GM19099 (cell line): ENCODE results near the gene ARHGAP28.

Experiments
- POLR2A ChIP-seq: IDR thresholded peaks from 3 replicates; pipeline ENCODE4 v1.6.1; 2011; ENCODE audit warnings: low read depth; ENCODE audit not compliant: insufficient read length; ENCODE audit errors: extremely low read depth

ARHGAP28 gene

DNA sequence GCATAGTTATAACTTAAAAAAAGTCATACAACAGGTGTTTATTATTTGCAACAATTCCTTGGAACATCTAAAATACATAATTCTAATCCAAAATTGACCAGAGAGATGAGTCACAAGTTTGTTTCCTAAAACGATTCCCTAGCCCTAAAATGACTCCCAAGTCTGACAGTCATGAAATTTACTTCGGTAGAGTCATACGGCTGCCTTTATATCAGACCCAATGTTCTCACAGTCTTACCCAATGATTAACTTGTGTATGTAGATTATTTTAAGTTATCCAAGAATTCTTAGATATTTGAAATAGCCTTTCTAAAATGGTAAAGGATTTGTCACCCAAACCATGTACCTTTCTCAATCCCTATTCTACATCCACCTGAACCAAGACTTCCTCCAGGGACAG lies 213.2 kb downstream of the ARHGAP28 start:
- TF ChIP-seq POLR2A = no peak

- TF ChIP-seq POLR2A = no peak
Measured at GRCh38 chr18:6943143-6943542, 213.6 kb downstream of the ARHGAP28 start.

DNA sequence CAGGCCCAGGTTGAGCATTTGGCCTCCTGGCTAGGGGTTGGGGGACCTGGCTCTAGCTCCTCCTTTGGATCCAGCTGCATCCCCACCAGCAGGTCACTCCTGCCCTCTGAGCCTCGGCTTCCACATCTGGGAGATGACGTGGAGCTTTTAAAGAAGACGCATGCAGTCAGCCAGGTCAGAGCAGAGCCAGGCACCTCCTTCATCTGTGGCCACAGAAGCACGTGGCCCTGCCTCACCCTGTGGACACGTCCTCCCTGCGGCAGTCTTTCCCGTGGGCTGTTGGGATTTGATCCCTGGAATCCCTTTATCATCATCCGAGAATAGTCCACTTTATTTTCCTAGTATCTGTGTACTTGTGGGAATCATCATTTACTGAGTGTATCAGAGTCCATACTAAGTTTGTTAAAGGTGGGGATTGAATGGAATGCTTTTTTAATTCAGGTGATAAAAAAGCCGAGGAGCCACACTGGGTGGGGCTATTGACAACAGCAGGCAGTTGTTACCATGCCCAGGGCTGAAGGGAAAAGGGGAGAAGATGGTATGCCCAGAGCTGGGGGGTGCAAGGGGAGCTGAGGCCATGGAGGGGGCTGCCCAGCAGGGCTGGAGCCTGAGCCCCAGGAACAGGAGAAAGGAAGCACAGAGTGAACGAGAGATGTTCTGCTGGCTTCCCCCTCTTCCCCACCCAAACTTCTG lies 218.0 kb downstream of the ARHGAP28 start:
- no peak for TF ChIP-seq POLR2A

DNA sequence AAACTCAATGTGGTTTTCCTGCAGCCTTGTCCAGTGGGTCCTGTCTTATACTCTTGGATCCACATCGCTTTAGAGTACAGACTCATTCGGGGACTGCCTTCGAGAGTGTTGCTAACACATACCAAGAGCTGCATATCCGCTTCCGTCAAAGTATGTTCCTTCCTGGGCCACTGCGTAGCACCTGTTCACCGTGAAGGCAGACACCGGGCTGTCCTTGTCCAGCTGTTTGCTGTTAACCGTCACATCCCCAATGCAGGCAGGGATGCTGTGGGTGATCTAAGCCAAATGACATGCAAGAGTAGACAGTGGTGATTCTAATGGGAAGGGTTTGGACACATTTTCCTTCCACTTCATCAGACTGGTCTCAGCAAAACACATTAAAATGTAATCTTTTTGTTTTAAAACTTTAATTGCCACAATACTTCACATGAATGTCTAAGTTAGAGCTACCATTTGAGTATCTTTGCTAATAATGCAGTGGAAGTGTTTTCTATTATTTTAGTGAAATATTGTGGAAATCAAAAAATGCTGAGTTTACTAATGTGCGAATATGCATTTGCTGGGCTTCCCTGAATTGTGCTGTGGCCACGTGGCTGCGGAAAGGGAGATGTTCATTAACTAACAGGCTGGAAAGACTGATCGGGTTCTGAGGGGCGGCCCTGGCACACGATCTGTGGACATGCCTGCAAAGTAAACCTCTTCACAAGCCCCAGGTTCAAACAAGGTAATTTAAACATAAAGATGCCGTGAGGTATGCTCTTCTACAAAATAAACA lies 219.0 kb downstream of the ARHGAP28 start:
- TF ChIP-seq POLR2A = no peak

- no peak for TF ChIP-seq POLR2A
Measured at GRCh38 chr18:6949800-6950586, 220.5 kb downstream of the ARHGAP28 start.

GRCh38 chr18:6950641-6951040 lies 221.1 kb downstream of the ARHGAP28 start:
- TF ChIP-seq POLR2A = no peak

- no peak for TF ChIP-seq POLR2A
Measured at GRCh38 chr18:6951336-6952090, 222.0 kb downstream of the ARHGAP28 start.

DNA sequence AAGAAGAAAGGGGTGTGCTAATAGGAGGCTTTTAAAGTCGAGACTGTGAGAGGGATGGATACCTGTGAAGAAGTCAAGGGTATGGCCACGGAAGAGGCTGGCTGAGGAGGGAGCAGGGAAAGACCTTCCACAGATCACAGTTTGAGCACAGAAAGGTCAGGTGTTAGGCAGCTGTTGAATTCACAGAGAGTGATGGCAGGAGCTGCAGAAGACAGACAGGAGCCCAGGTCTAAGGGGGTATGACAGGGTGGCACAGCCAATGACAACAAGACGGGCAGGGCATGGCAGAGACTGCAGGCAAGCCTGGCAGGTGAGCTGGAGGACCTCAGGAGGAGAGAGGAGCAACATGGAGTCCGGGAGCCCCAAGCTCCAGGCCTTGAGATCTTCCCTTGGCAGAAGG lies 225.0 kb downstream of the ARHGAP28 start:
- no peak for TF ChIP-seq POLR2A

GRCh38 chr18:6955304-6955703 lies 225.8 kb downstream of the ARHGAP28 start:
- TF ChIP-seq POLR2A = no peak

GRCh38 chr18:6956495-6956894 lies 227.0 kb downstream of the ARHGAP28 start:
- TF ChIP-seq POLR2A = no peak

DNA sequence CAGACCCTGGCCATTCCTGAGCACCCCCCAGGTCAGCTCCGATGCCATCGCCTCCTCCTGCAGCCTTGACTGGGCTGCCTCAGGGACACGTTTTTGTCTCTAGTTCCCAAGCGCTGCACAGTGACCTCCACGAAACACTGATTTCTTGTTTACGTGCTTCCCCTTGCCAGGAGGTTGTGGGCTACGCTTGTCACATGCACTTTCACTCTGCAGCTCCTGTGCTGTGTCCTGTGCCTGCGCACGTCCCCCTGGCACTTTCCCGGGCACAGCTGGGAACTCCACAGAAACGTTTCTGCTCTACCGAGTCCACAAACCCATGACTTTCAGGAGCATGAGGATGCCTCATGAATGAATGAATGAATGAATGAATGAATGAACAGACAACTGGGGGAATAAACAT lies 227.5 kb downstream of the ARHGAP28 start:
- TF ChIP-seq POLR2A = no peak

GRCh38 chr18:6959110-6959509 lies 229.6 kb downstream of the ARHGAP28 start:
- TF ChIP-seq POLR2A = no peak

DNA sequence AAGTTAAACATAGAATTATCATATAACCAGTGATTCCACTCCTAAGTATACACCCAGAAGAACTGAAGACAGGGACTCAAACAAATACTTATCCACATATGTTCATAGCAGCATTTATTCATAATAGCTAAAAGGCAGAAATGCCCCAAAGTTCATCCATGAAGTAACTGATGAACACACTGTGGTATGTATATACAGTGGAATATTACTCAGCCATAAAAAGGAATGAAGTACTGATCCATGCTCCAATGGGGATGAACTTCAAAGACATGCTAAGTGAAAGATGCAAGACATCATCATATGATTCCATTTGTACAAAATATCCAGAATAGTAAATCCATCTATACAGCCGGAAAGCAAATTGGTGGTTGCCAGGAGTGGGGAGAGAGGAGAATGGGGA lies 230.6 kb downstream of the ARHGAP28 start:
- no peak for TF ChIP-seq POLR2A

DNA sequence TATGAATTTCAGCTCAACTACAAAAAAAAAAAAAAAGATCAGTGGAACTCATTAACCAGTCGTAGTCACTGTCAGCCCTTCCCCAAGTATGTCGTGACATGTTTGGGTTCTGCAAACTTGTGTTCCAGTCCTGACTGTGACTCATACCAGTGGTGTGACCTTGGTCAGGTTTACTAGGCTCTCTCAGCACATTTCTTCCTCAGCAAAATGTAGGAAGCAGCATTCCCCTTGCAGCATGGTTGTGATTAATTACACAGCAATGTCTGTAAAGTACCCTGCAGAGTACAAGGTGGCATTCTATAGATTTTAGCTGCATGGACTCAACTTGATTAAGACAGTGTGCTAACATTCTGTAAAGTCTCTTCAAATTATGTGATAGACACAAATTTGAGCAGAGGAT lies 231.1 kb downstream of the ARHGAP28 start:
- TF ChIP-seq POLR2A = no peak

DNA sequence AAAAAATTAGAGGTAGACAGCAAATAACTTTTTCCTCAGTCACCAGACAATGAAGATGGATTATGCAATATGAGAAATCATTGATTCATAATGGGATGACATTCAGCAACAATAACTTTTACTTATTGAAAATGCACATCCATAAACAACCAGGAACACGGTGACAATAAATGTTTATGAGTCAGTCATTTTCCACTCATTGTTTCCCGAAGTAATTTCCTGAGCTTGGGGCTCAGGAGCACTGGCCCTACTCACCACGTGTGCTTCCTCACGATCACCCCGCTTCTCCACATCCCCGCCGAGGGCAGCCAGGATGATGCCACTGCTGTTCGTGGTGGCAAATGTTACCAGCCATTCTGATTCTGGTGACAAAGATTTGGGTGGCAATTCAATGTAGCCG lies 231.8 kb downstream of the ARHGAP28 start:
- TF ChIP-seq POLR2A = no peak
